HCT116 (cell line): ENCODE measurements around the gene PLEKHA5. TPM values are rescaled to one million over a fixed set of nuclear protein-coding genes. Genes with fewer than 3 reads are reported as not detected.

Source experiments
- ATAC-seq: fragments of 200-7000 bp; cut with Tn5 transposase; 2 replicates; pipeline ENCODE4 v1.9.1; 2020; ENCODE audit warnings: mild to moderate bottlenecking, moderate library complexity
- BruUV-seq: library from RNA; stranded (reverse); fragments of 400-500 nt; replicated peaks from 2 replicates; lab custom pipeline; 2021; lab: Mats Ljungman, UMichigan
- CTCF ChIA-PET: fragments of 300-600 bp; sonication (Branson Sonifier 250); formaldehyde crosslinking; loops from one replicate; lab custom pipeline; 2021; ENCODE audit warnings: antibody characterized with exemption; lab: Charles Lee
- POLR2A ChIA-PET: fragments of 300-600, 350-600 bp; sonication (Branson Sonifier 250); formaldehyde crosslinking; loops from one replicate; lab custom pipeline; 2021; ENCODE audit warnings: antibody characterized with exemption; lab: Charles Lee
- RAD21 ChIA-PET, 2 experiments: fragments of 300-600 bp; sonication (Branson Sonifier 250); formaldehyde crosslinking; loops; one replicate each; lab custom pipeline; 2023; ENCODE audit warnings: low total read pairs in 2 of 2; ENCODE audit not compliant: uncharacterized antibody in 2 of 2, unreplicated experiment in 2 of 2, low non-redundant PET in 1 of 2; lab: Charles Lee
- DNase-seq: peaks from one replicate; pipeline ENCODE4 v3.0.0-alpha.2; 2010; ENCODE audit warnings: low read depth, low spot score
- H2AFZ ChIP-seq: fragments of 200-600 bp; shearing (Covaris generic), sonication (generic); 2 replicates; pipeline ENCODE4 v1.6.1; 2017; ENCODE audit warnings: low read depth, mixed run types, mixed read lengths, antibody characterized with exemption, low read length; ENCODE audit not compliant: poor library complexity, severe bottlenecking
- H3K27ac ChIP-seq: 2 replicates; pipeline ENCODE4 v1.5.1; 2012; ENCODE audit warnings: low read depth, low read length
- H3K27me3 ChIP-seq: fragments of 200-600 bp; sonication (generic); 2 replicates; pipeline ENCODE4 v1.6.1; 2016; ENCODE audit warnings: mixed run types, low read length, mixed read lengths; ENCODE audit not compliant: insufficient read depth
- H3K36me3 ChIP-seq, 2 experiments: fragments of 200-500 bp in 1 of 2; fragments of 200-600 bp in 1 of 2; sonication (Bioruptor generic) in 1 of 2; sonication (generic) in 1 of 2; 2 replicates each; pipeline versions ENCODE4 v1.5.1 to v1.6.1; 2014 to 2016; ENCODE audit warnings: low read length in 2 of 2, inconsistent platforms in 1 of 2, mixed read lengths in 1 of 2, mixed run types in 1 of 2; ENCODE audit not compliant: insufficient read depth in 2 of 2, control insufficient read depth in 1 of 2
- H3K4me1 ChIP-seq, 2 experiments: fragments of 200-600 bp in 1 of 2; sonication (generic) in 1 of 2; 2 replicates each; pipeline versions ENCODE4 v1.5.1 to v1.6.1; 2012 to 2017; ENCODE audit warnings: low read length in 2 of 2, inconsistent platforms in 1 of 2, mild to moderate bottlenecking in 1 of 2, mixed read lengths in 1 of 2, mixed run types in 1 of 2, moderate library complexity in 1 of 2; ENCODE audit not compliant: insufficient read depth in 2 of 2, control insufficient read depth in 1 of 2
- H3K4me2 ChIP-seq: fragments of 200-600 bp; sonication (generic); 2 replicates; pipeline ENCODE4 v1.6.1; 2017; ENCODE audit warnings: mixed run types, low read length, mixed read lengths
- H3K4me3 ChIP-seq, 2 experiments: fragments of 200-600 bp in 1 of 2; sonication (generic) in 1 of 2; replicated peaks in 1 of 2; 2 replicates each; pipeline ENCODE4 v1.5.1; 2011 to 2016; ENCODE audit warnings: low read length in 2 of 2, control low read depth in 1 of 2, low read depth in 1 of 2, mild to moderate bottlenecking in 1 of 2, mixed read lengths in 1 of 2, mixed run types in 1 of 2
- H3K79me2 ChIP-seq: fragments of 200-600 bp; sonication (generic); 2 replicates; pipeline ENCODE4 v1.6.1; 2017; ENCODE audit warnings: mild to moderate bottlenecking, mixed run types, low read length, moderate library complexity, mixed read lengths; ENCODE audit not compliant: insufficient read depth
- H3K9ac ChIP-seq: fragments of 200-600 bp; sonication (generic); 2 replicates; pipeline ENCODE4 v1.6.1; 2016; ENCODE audit warnings: low read length, mixed read lengths
- H3K9me2 ChIP-seq: fragments of 200-600 bp; sonication (generic), shearing (Covaris generic); 2 replicates; pipeline ENCODE4 v1.6.1; 2017; ENCODE audit warnings: mixed run types, mild to moderate bottlenecking, moderate library complexity; ENCODE audit not compliant: insufficient read depth
- H3K9me3 ChIP-seq, 2 experiments: fragments of 200-500 bp in 1 of 2; fragments of 200-600 bp in 1 of 2; sonication (Bioruptor generic) in 1 of 2; sonication (generic) in 1 of 2; 2 replicates each; pipeline ENCODE4 v1.6.1; 2014 to 2017; ENCODE audit warnings: low read length in 2 of 2, mixed read lengths in 2 of 2, inconsistent platforms in 1 of 2, low read depth in 1 of 2, mild to moderate bottlenecking in 1 of 2, mixed run types in 1 of 2, moderate library complexity in 1 of 2; ENCODE audit not compliant: control insufficient read depth in 1 of 2, insufficient read depth in 1 of 2
- H4K20me1 ChIP-seq: fragments of 200-600 bp; sonication (generic), shearing (Covaris generic); 2 replicates; pipeline ENCODE4 v1.6.1; 2017; ENCODE audit warnings: mixed run types, mild to moderate bottlenecking, moderate library complexity; ENCODE audit not compliant: insufficient read depth
- ATF3 ChIP-seq: IDR thresholded peaks from 2 replicates; pipeline ENCODE4 v1.6.1; 2012
- CBX3 ChIP-seq: IDR thresholded peaks from 2 replicates; pipeline ENCODE4 v1.6.1; 2012; ENCODE audit warnings: low read depth
- CEBPB ChIP-seq: IDR thresholded peaks from 2 replicates; pipeline ENCODE4 v1.6.1; 2012; ENCODE audit warnings: low read depth
- CTCF ChIP-seq, 3 experiments: fragments of 200-600 bp in 1 of 3; sonication (generic) in 1 of 3; IDR thresholded peaks in 2 of 3; conservative IDR thresholded peaks in 1 of 3; 2 replicates each; pipeline ENCODE4 v1.5.1; 2012 to 2017; ENCODE audit warnings: low read depth in 2 of 3, low read length in 2 of 3, antibody characterized with exemption in 1 of 3, borderline replicate concordance in 1 of 3, control low read depth in 1 of 3, mild to moderate bottlenecking in 1 of 3, mixed read lengths in 1 of 3, mixed run types in 1 of 3, moderate library complexity in 1 of 3; ENCODE audit not compliant: insufficient read depth in 1 of 3
- ELF1 ChIP-seq: IDR thresholded peaks from 2 replicates; pipeline ENCODE4 v1.6.1; 2012; ENCODE audit warnings: low read depth, borderline replicate concordance
- EZH2 ChIP-seq: fragments of 200-600 bp; sonication (generic); IDR thresholded peaks from 2 replicates; pipeline ENCODE4 v1.6.1; 2017; ENCODE audit warnings: antibody characterized with exemption, mixed run types
- MAX ChIP-seq: IDR thresholded peaks from 2 replicates; pipeline ENCODE4 v1.6.1; 2012
- POLR2A ChIP-seq: IDR thresholded peaks from 2 replicates; pipeline ENCODE4 v1.7.0; 2011; ENCODE audit warnings: borderline replicate concordance; ENCODE audit not compliant: insufficient read depth, insufficient read length; ENCODE audit errors: extremely low read depth
- POLR2AphosphoS5 ChIP-seq: IDR thresholded peaks from 2 replicates; pipeline ENCODE4 v1.6.1; 2011; ENCODE audit warnings: mild to moderate bottlenecking, low read depth, low read length, moderate library complexity
- RAD21 ChIP-seq: IDR thresholded peaks from 2 replicates; pipeline ENCODE4 v1.6.1; 2012; ENCODE audit warnings: low read depth, mild to moderate bottlenecking
- REST ChIP-seq: IDR thresholded peaks from 2 replicates; pipeline ENCODE4 v1.6.1; 2012; ENCODE audit warnings: low read depth
- SIN3A ChIP-seq: IDR thresholded peaks from 2 replicates; pipeline ENCODE4 v1.6.1; 2012; ENCODE audit warnings: low read depth
- SP1 ChIP-seq: IDR thresholded peaks from 2 replicates; pipeline ENCODE4 v1.6.1; 2012; ENCODE audit warnings: low read depth
- SRF ChIP-seq: IDR thresholded peaks from 2 replicates; pipeline ENCODE4 v1.6.1; 2012; ENCODE audit warnings: low read depth
- TCF7L2 ChIP-seq: IDR thresholded peaks from 2 replicates; pipeline ENCODE4 v1.7.0; 2011; ENCODE audit warnings: borderline replicate concordance, inconsistent platforms; ENCODE audit not compliant: insufficient read depth, insufficient read length; ENCODE audit errors: extremely low read depth
- ZBTB33 ChIP-seq: IDR thresholded peaks from 2 replicates; pipeline ENCODE4 v1.6.1; 2011; ENCODE audit warnings: mild to moderate bottlenecking, low read length, moderate library complexity; ENCODE audit not compliant: insufficient replicate concordance; ENCODE audit errors: extremely low read depth
- ZFX ChIP-seq: fragments of 450-650 bp; IDR thresholded peaks from 2 replicates; pipeline ENCODE4 v1.6.1; 2017
- intact Hi-C: fragments of 100-400 bp; cut with micrococcal nuclease; formaldehyde crosslinking; loops from 2 replicates; pipeline ENCODE4 v1.10.0; 2022
- total RNA-seq: library from RNA; stranded (reverse); gene quantifications from one replicate; pipeline ENCODE4 v1.2.1, GENCODE V29; 2021; ENCODE audit not compliant: unreplicated experiment

Gene PLEKHA5
- total RNA-seq, 1 experiment from 2014 or later: 18.9 TPM

GRCh38 chr12:19312637-19313036, 183.1 kb downstream of the PLEKHA5 start (continued):
- TF ChIP-seq ZBTB33 (no peak), EZH2 (no peak)

- CTCF ChIA-PET: no interaction called here
- DNase-seq (no peak), ATAC-seq (no peak)
These were observed 186.9 kb downstream of the PLEKHA5 start for GRCh38 chr12:19316425-19316824.

More at GRCh38 chr12:19316425-19316824, 186.9 kb downstream of the PLEKHA5 start:
- Histone ChIP-seq H3K9ac (no peak overlapping the region), H3K36me3 (no peaks in the 10 kb centered on the region; a peak in 1 of 4 replicates), H2AFZ (no peak overlapping the region), H3K4me2 (no peak overlapping the region), H3K79me2 (no peaks in the 10 kb centered on the region), H3K27ac (no peak overlapping the region), H3K4me1 (no peaks in the 10 kb centered on the region), H3K9me2 (no peaks in the 10 kb centered on the region), H3K4me3 (no peak overlapping the region), H4K20me1 (no peaks in the 10 kb centered on the region), H3K27me3 (no peaks in the 10 kb centered on the region), H3K9me3 (no peaks in the 10 kb centered on the region)
- intact Hi-C loops: no loop called here
- POLR2A ChIA-PET: no interaction called here
- TF ChIP-seq CBX3 (no peak), REST (no peak), SIN3A (no peak), CEBPB (no peak), RAD21 (no peak), ELF1 (no peak), POLR2AphosphoS5 (no peak), ZFX (no peak), EZH2 (no peak), SRF (no peak), POLR2A (no peak), TCF7L2 (no peak), SP1 (no peak), MAX (no peak), CTCF (IDR thresholded peaks at IDR 0.05 in 2 of 3, conservative IDR thresholded peaks at IDR 0.05 in 1 of 3; ENCODE audit: borderline replicate concordance in 1 of 3, insufficient read depth in 1 of 3, low read depth in 2 of 3, low read length in 2 of 3) (no peak), ATF3 (no peak)
- RAD21 ChIA-PET: no interaction called here
- no TSS peak for BruUV-seq
